Measurements from ENCODE around the gene C13orf42. TPM values are rescaled to one million over a fixed set of nuclear protein-coding genes. Genes with fewer than 3 reads are reported as not detected.

Gene C13orf42
- total and polyA plus RNA-seq, 2 donors (not counting 3 experiments of a cell fraction or from before 2014, with no cell fraction given) = not detected

DNA sequence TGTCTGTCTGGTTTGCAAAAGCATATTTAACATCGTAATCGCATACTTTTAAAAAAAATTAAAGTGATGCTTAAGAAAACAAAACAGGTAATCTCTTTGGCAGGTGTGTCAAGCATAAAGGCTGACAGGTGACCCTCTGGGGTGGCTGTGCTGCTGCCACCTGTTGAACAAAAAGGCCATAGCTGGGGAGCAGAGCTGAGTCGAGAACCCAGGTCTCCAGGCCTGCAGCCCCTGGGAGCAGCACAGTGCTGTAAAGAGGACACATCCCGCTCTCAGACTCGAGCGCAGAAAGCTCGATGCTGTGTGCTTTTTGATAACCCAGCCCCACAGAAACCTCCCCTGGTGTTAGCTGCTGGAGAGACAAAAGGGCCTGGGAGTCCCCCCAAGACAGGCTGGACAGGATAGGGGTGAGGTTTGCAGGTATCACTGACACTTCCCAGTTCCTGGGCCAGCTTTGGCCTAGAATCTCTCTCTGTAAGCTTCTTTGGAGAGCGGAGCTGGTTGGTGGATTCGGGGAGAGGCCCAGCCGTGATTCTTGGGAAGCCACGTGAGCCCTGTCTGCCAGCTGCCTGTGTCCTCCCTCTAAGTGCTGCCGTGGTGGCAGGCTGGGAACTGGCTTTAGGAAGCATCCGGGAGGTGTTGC, 66.9 kb downstream of the C13orf42 start:
- Histone ChIP-seq H3K4me3 (replicated peaks in 1 of 3; ENCODE audit: insufficient read depth in 1 of 3, low read depth in 1 of 3, low read length in 3 of 3) (no peak overlapping the region), H3K9ac (replicated peaks; ENCODE audit: extremely low read depth, insufficient read depth, low read length) (no peak overlapping the region), H4K20me1 (replicated peaks; ENCODE audit: control insufficient read depth, extremely low read depth, insufficient read depth, low read length) (no peaks in the 10 kb centered on the region), H3K27me3 (ENCODE audit: control insufficient read depth in 2 of 2, insufficient read depth in 2 of 2, low read length in 2 of 2) (peaks cover 3 to 5% of the 10 kb centered on the region in 2 experiments), H2AFZ (ENCODE audit: low read depth, low read length) (no peak overlapping the region), H3K9me3 (replicated peaks; ENCODE audit: control insufficient read depth, insufficient read depth, low read length) (no peaks in the 10 kb centered on the region), H3K9me1 (replicated peaks; ENCODE audit: control insufficient read depth, extremely low read depth, insufficient read depth, low read length) (no peaks in the 10 kb centered on the region), H3K27ac (ENCODE audit: insufficient read depth, low read depth, low read length) (no peak overlapping the region), H3K4me2 (ENCODE audit: insufficient read depth, low read length) (no peak overlapping the region), H3K36me3 (ENCODE audit: control insufficient read depth in 2 of 2, extremely low read depth in 1 of 2, insufficient read depth in 2 of 2, low read length in 2 of 2) (no peaks in the 10 kb centered on the region), H3K79me2 (ENCODE audit: control insufficient read depth, insufficient read depth, low read length) (no peaks in the 10 kb centered on the region), H3K4me1 (ENCODE audit: control insufficient read depth, extremely low read depth, insufficient read depth, low read length) (no peaks in the 10 kb centered on the region)
- POLR2A ChIA-PET = no interaction called here
- BruUV-seq (replicated peaks) = no TSS peak
- dilution Hi-C loops (cut with MboI; ENCODE audit: extremely low pct_ligation_motif_present, low sequenced_read_pairs) = no loop called here
- CTCF ChIA-PET = interaction anchor here (0.7 to 1.9 kb wide), 3 partner anchors 10 to 81 kb away, joined by 3 to 4 read pairs (median 3); no protein-coding TSS in a partner anchor
- no peak for FAIRE-seq
- no peak for DNase-seq (ENCODE audit: low read depth, low spot score)
- no peak for TF ChIP-seq GATA2 (IDR thresholded peaks at IDR 0.05; ENCODE audit: insufficient read depth, insufficient read length, low read depth, low read length)
- TF ChIP-seq MYC (IDR thresholded peaks at IDR 0.05; ENCODE audit: low read depth, low read length) = no peak
- TF ChIP-seq POLR2A (IDR thresholded peaks at IDR 0.05; ENCODE audit: low read depth, low read length) = no peak
- TF ChIP-seq FOS (IDR thresholded peaks at IDR 0.05; ENCODE audit: borderline replicate concordance, insufficient read depth, low read length) = no peak
- TF ChIP-seq EZH2 (IDR thresholded peaks at IDR 0.05; ENCODE audit: borderline replicate concordance, low read depth, low read length, severe bottlenecking) = no peak
- TF ChIP-seq POLR2AphosphoS5 (IDR thresholded peaks at IDR 0.05; ENCODE audit: insufficient read depth, low read depth, low read length) = no peak
- TF ChIP-seq, protein P1, sequence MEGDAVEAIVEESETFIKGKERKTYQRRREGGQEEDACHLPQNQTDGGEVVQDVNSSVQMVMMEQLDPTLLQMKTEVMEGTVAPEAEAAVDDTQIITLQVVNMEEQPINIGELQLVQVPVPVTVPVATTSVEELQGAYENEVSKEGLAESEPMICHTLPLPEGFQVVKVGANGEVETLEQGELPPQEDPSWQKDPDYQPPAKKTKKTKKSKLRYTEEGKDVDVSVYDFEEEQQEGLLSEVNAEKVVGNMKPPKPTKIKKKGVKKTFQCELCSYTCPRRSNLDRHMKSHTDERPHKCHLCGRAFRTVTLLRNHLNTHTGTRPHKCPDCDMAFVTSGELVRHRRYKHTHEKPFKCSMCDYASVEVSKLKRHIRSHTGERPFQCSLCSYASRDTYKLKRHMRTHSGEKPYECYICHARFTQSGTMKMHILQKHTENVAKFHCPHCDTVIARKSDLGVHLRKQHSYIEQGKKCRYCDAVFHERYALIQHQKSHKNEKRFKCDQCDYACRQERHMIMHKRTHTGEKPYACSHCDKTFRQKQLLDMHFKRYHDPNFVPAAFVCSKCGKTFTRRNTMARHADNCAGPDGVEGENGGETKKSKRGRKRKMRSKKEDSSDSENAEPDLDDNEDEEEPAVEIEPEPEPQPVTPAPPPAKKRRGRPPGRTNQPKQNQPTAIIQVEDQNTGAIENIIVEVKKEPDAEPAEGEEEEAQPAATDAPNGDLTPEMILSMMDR (IDR thresholded peaks at IDR 0.05; ENCODE audit: extremely low read depth in 1 of 2, insufficient read depth in 1 of 2, low read depth in 1 of 2, low read length in 2 of 2) = no peak
- TF ChIP-seq, protein P2, sequence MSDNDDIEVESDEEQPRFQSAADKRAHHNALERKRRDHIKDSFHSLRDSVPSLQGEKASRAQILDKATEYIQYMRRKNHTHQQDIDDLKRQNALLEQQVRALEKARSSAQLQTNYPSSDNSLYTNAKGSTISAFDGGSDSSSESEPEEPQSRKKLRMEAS (IDR thresholded peaks at IDR 0.05; ENCODE audit: insufficient read depth, insufficient read length) = no peak
- no peak for TF ChIP-seq JUN (IDR thresholded peaks at IDR 0.05; ENCODE audit: borderline replicate concordance, insufficient read depth, insufficient read length, low read depth)
- intact Hi-C loops (cut with micrococcal nuclease) = no loop called here
